22Rv1 (cell line): ENCODE data around the gene NT5DC4.

Experiments used
- H3K27ac ChIP-seq: fragments of 450-650 bp; 2 replicates; pipeline ENCODE4 v1.5.1; 2017
- CTCF ChIP-seq: fragments of 450-650 bp; IDR thresholded peaks from 2 replicates; pipeline ENCODE4 v1.5.1; 2017; ENCODE audit warnings: mild to moderate bottlenecking
- ZFX ChIP-seq: fragments of 450-650 bp; IDR thresholded peaks from 2 replicates; pipeline ENCODE4 v1.6.1; 2017; ENCODE audit warnings: antibody characterized with exemption, borderline replicate concordance

The NT5DC4 gene

GRCh38 chr2:112777036-112777435 is 56.2 kb downstream of the NT5DC4 start:
- no peak overlapping the region for H3K27ac ChIP-seq
- TF ChIP-seq CTCF (no peak), ZFX (no peak)

- no peak for TF ChIP-seq ZFX
- no peak for TF ChIP-seq CTCF
- H3K27ac ChIP-seq: no peak overlapping the region
These were observed 58.8 kb downstream of the NT5DC4 start for GRCh38 chr2:112779598-112779997.

- TF ChIP-seq ZFX: no peak
- no peak for TF ChIP-seq CTCF
- no peak overlapping the region for H3K27ac ChIP-seq
These were observed 61.5 kb downstream of the NT5DC4 start for GRCh38 chr2:112782234-112782799.

GRCh38 chr2:112783187-112783714 is 62.4 kb downstream of the NT5DC4 start:
- TF ChIP-seq CTCF: no peak
- no peak for TF ChIP-seq ZFX
- no peak overlapping the region for H3K27ac ChIP-seq

- no peak within 1 kb of the TSS for H3K27ac ChIP-seq
- no peak for TF ChIP-seq ZFX
- TF ChIP-seq CTCF: no peak
These were observed 63.7 kb downstream of the NT5DC4 start, which contains the start of gene IL1A for GRCh38 chr2:112784199-112785189. Gene IL1A (minus strand): TSS chr2:112784493. CDS start chr2:112783770, 723 bp downstream.

- H3K27ac ChIP-seq: no peak overlapping the region
- no peak for TF ChIP-seq ZFX
- no peak for TF ChIP-seq CTCF
These were observed 66.5 kb downstream of the NT5DC4 start for GRCh38 chr2:112787294-112787693.
